KMS-11 (cell line): Measurements from ENCODE around the gene ADAM21.
"Not testable (repeated sequence)": the region's sequence is repeated elsewhere in the genome, so short reads cannot be mapped to it uniquely, and the experiment has no call there.

Source experiments
- H2AFZ ChIP-seq: fragments of 200-600 bp; sonication (generic); 2 replicates; pipeline ENCODE4 v1.6.1; 2016; ENCODE audit warnings: antibody characterized with exemption, mixed run types, low read depth
- H3K27ac ChIP-seq: fragments of 200-600 bp; sonication (generic); 2 replicates; pipeline ENCODE4 v1.6.1; 2016; ENCODE audit warnings: mild to moderate bottlenecking, mixed run types
- H3K27me3 ChIP-seq: fragments of 200-600 bp; sonication (generic); 2 replicates; pipeline ENCODE4 v1.6.1; 2017; ENCODE audit warnings: mild to moderate bottlenecking, low read depth, mixed run types, moderate library complexity; ENCODE audit not compliant: insufficient read depth
- H3K36me3 ChIP-seq: fragments of 200-600 bp; sonication (generic); 2 replicates; pipeline ENCODE4 v1.6.1; 2017; ENCODE audit warnings: mild to moderate bottlenecking, mixed run types; ENCODE audit not compliant: insufficient read depth
- H3K4me1 ChIP-seq: fragments of 200-600 bp; sonication (generic); 2 replicates; pipeline ENCODE4 v1.6.1; 2016; ENCODE audit warnings: mild to moderate bottlenecking, low read depth, mixed run types; ENCODE audit not compliant: poor library complexity, severe bottlenecking
- H3K4me2 ChIP-seq: fragments of 200-600 bp; sonication (generic); 2 replicates; pipeline ENCODE4 v1.7.0; 2016; ENCODE audit warnings: mild to moderate bottlenecking, mixed run types
- H3K4me3 ChIP-seq: fragments of 200-600 bp; sonication (generic); IDR thresholded peaks from 2 replicates; pipeline ENCODE4 v1.6.1; 2017; ENCODE audit warnings: low read depth, low read length, mixed read lengths; ENCODE audit not compliant: insufficient read depth
- H3K79me2 ChIP-seq: fragments of 200-600 bp; sonication (generic); 2 replicates; pipeline ENCODE4 v1.6.1; 2016; ENCODE audit warnings: low read depth, mixed run types; ENCODE audit not compliant: insufficient read depth
- H3K9ac ChIP-seq: fragments of 200-600 bp; sonication (generic); 2 replicates; pipeline ENCODE4 v1.6.1; 2016; ENCODE audit warnings: mild to moderate bottlenecking, mixed run types
- H4K20me1 ChIP-seq: fragments of 200-600 bp; sonication (generic); 2 replicates; pipeline ENCODE4 v1.6.1; 2016; ENCODE audit warnings: mild to moderate bottlenecking, mixed run types; ENCODE audit not compliant: insufficient read depth
- CTCF ChIP-seq: fragments of 200-600 bp; sonication (generic); conservative IDR thresholded peaks from 2 replicates; pipeline ENCODE4 v1.6.1; 2017; ENCODE audit warnings: low read depth, mild to moderate bottlenecking, antibody characterized with exemption, low read length, moderate library complexity, mixed read lengths

ADAM21 gene

DNA sequence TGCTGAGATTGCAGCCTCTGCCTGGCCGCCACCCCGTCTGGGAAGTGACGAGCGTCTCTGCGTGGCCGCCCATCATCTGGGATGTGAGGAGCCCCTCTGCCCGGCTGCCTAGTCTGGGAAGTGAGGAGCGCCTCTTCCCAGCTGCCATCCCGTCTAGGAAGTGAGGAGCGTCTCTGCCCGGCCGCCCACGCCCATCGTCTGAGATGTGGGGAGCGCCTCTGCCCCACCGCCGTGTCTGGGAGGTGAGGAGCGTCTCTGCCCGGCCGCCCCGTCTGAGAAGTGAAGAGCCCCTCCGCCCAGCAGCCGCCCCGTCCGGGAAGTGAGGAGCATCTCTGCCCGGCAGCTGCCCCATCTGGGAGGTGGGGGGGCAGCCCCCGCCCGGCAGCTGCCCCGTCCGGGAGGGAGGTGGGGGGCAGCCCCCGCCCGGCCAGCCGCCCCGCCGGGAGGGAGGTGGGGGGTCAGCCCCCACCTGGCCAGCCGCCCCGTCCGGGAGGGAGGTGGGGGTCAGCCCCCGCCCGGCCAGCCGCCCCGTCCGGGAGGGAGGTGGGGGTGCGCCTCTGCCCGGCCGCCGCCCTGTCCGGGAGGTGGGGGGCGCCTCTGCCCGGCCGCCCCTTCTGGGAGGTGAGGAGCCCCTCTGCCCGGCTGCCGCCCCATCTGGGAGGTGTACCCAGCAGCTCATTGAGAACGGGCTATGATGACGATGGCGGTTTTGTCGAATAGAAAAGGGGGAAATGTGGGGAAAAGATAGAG, 25.6 kb downstream of the ADAM21 start:
- not testable (repeated sequence) for H3K4me1 ChIP-seq, H3K27ac ChIP-seq, H4K20me1 ChIP-seq, H3K36me3 ChIP-seq, H3K27me3 ChIP-seq, H2AFZ ChIP-seq, H3K9ac ChIP-seq, H3K79me2 ChIP-seq, H3K4me2 ChIP-seq, H3K4me3 ChIP-seq

DNA sequence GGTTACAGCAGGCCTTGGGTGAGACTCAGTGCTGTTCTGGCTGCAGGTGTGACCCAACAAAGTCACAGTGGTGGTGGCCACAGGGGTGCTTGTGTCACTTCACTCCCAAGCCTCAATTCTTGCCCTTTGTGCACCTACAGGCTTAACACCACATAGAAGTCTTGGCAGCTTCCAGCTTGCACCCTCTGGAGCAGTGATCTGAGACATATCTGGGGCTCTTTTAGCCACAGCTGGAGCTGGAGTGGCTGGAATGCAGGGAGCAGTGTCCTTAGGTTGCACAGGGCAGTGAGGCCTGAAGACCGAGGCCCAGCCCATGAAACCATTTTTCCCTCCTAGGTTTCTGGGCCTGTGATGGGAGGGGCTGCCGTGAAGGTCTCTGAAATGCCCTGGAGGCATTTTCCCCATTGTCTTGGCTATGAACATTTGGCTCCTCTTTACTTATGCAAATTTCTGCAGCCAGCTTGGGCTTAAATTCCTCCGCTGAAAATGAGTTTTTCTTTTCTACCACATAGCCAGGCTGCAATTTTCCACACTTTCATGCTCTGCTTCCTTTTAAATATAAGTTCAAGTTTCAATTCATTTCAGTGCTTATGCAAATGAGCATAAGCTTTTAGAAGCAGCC, 37.7 kb downstream of the ADAM21 start:
- Histone ChIP-seq H3K36me3 (no peaks in the 10 kb centered on the region), H3K4me2 (no peak overlapping the region), H4K20me1 (no peaks in the 10 kb centered on the region), H3K4me1 (no peaks in the 10 kb centered on the region), H3K27me3 (no peaks in the 10 kb centered on the region), H3K27ac (no peak overlapping the region), H2AFZ (no peak overlapping the region), H3K4me3 (no peak overlapping the region), H3K79me2 (no peaks in the 10 kb centered on the region), H3K9ac (no peak overlapping the region)
- TF ChIP-seq CTCF, result no peak

DNA sequence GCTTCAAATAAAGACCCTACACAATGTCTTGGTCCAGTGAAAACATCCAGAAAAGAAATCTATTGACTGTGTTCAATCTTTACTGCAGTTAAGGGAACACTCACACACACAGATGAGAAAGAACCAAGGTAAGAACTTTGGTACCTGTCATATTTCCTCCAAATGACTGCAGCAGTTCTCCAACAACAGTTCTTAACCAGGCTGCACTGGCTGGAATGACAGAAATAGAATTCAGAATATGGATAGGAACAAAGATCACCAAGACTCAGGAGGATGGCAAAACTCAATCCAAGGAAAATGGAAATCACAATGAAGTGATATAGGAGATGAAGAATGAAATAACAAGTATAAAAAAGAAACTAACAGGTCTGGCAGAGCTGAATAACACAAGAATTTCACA, 46.2 kb downstream of the ADAM21 start:
- no peak overlapping the region for H3K9ac ChIP-seq
- no peaks in the 10 kb centered on the region for H3K36me3 ChIP-seq
- no peak overlapping the region for H3K4me2 ChIP-seq
- H3K27ac ChIP-seq, result no peak overlapping the region
- H2AFZ ChIP-seq, result no peak overlapping the region
- no peak overlapping the region for H3K4me3 ChIP-seq
- no peaks in the 10 kb centered on the region for H3K4me1 ChIP-seq
- no peaks in the 10 kb centered on the region for H3K79me2 ChIP-seq
- no peaks in the 10 kb centered on the region for H3K27me3 ChIP-seq
- no peak for TF ChIP-seq CTCF
- H4K20me1 ChIP-seq, result no peaks in the 10 kb centered on the region
